ENCODE measurements around the gene RAB4A. TPM values are rescaled to one million over a fixed set of nuclear protein-coding genes. Genes with fewer than 3 reads are reported as not detected.

RAB4A gene
- total and polyA plus RNA-seq, 2 of the 4 experiments (the other 2 are of a cell fraction): 25.6 to 26.2 TPM

- Histone ChIP-seq H2AK5ac (ENCODE audit: low read depth, low read length) (no peak overlapping the region), H3K79me1 (ENCODE audit: low read depth in 1 of 2, low read length in 2 of 2) (no peaks in the 10 kb centered on the region), H3K18ac (ENCODE audit: low read depth, low read length) (no peak overlapping the region), H4K5ac (ENCODE audit: low read depth, low read length) (no peak overlapping the region), H3K14ac (replicated peaks; ENCODE audit: low read depth, low read length) (no peak overlapping the region), H4K8ac (ENCODE audit: low read depth in 2 of 2, low read length in 2 of 2) (no peak overlapping the region), H3K9me1 (ENCODE audit: insufficient read depth, low read length) (no peaks in the 10 kb centered on the region), H3K9ac (ENCODE audit: low read depth, low read length) (no peak overlapping the region), H3K36me3 (ENCODE audit: control insufficient read depth, insufficient read depth, low read length) (no peaks in the 10 kb centered on the region), H4K91ac (ENCODE audit: insufficient read depth, low read depth, low read length) (no peak overlapping the region), H2BK15ac (ENCODE audit: low read depth, low read length) (no peak overlapping the region), H4K20me1 (ENCODE audit: insufficient read depth, low read length) (no peaks in the 10 kb centered on the region), H3K56ac (ENCODE audit: extremely low read depth, insufficient read depth, low read length) (no peak overlapping the region), H2BK20ac (ENCODE audit: low read depth, low read length) (no peak overlapping the region), H2AFZ (replicated peaks; ENCODE audit: low read length, poor library complexity) (no peak overlapping the region), H3K9me3 (ENCODE audit: control insufficient read depth, insufficient read depth, low read length) (no peaks in the 10 kb centered on the region), H3K27me3 (ENCODE audit: control insufficient read depth, insufficient read depth, low read length) (peaks cover 35% of the 10 kb centered on the region), H2BK5ac (ENCODE audit: low read depth, low read length, poor library complexity, severe bottlenecking) (no peak overlapping the region), H2BK120ac (ENCODE audit: low read depth, low read length) (no peak overlapping the region), H3K4me1 (ENCODE audit: control insufficient read depth, insufficient read depth, low read length) (peaks cover 3% of the 10 kb centered on the region; the same call in 1 of the 2 replicates), H3K23ac (ENCODE audit: low read depth, low read length) (no peak overlapping the region), H3K4me2 (ENCODE audit: low read depth, low read length) (no peak overlapping the region), H2AK9ac (replicated peaks; ENCODE audit: low read depth, low read length, poor library complexity) (no peak overlapping the region), H3K27ac (ENCODE audit: insufficient read depth, low read length) (no peak overlapping the region), H3K4me3 (ENCODE audit: insufficient read depth, low read depth, low read length) (no peak overlapping the region), H3K4ac (ENCODE audit: low read depth, low read length) (no peak overlapping the region)
- TF ChIP-seq CTCF (conservative IDR thresholded peaks at IDR 0.05; ENCODE audit: low read depth, low read length): no peak
- TF ChIP-seq MXI1 (IDR thresholded peaks at IDR 0.05; ENCODE audit: borderline replicate concordance, low read depth, low read length): no peak
- TF ChIP-seq NFE2L2 (IDR thresholded peaks at IDR 0.05; ENCODE audit: low read depth, low read length): no peak
- TF ChIP-seq MAZ (IDR thresholded peaks at IDR 0.05; ENCODE audit: borderline replicate concordance, low read depth, low read length): no peak
- no peak for TF ChIP-seq USF2 (IDR thresholded peaks at IDR 0.05; ENCODE audit: low read depth, low read length)
- no peak for TF ChIP-seq RAD21 (IDR thresholded peaks at IDR 0.05; ENCODE audit: low read length)
- no peak for TF ChIP-seq CEBPB (IDR thresholded peaks at IDR 0.05; ENCODE audit: low read depth, low read length)
- no peak for TF ChIP-seq POLR2A (IDR thresholded peaks at IDR 0.05; ENCODE audit: low read depth, low read length)
- no peak for TF ChIP-seq MAFK (IDR thresholded peaks at IDR 0.05; ENCODE audit: low read depth, low read length)
- no peak for TF ChIP-seq SMC3 (IDR thresholded peaks at IDR 0.05; ENCODE audit: low read depth, low read length)
- no peak for TF ChIP-seq ELK1 (IDR thresholded peaks at IDR 0.05; ENCODE audit: borderline replicate concordance, low read depth, low read length)
- no peak for TF ChIP-seq FOS (IDR thresholded peaks at IDR 0.05; ENCODE audit: low read depth, low read length)
- TF ChIP-seq RFX5 (IDR thresholded peaks at IDR 0.05; ENCODE audit: low read depth, low read length): no peak
- TF ChIP-seq CHD1 (IDR thresholded peaks at IDR 0.05; ENCODE audit: low read depth, low read length): no peak
- no peak for TF ChIP-seq RCOR1 (IDR thresholded peaks at IDR 0.05; ENCODE audit: insufficient replicate concordance, low read length)
- intact Hi-C loops (cut with micrococcal nuclease): no loop called here
- 100% methylated on average over 2 of the region's 9 CpGs; no CpG with 5 or more reads in 1 of the 2 experiments for WGBS, 2 experiments (ENCODE audit: extremely low coverage in 2 of 2, insufficient read length in 1 of 2)
- no peak for ATAC-seq (ENCODE audit: low read depth)
- dilution Hi-C loops (cut with HindIII; ENCODE audit: low sequenced_read_pairs, unreplicated experiment): no loop called here
- in situ Hi-C loops (cut with MboI; ENCODE audit: low sequenced_read_pairs): loop anchor here (10.0 kb wide), 1 partner anchor 496 kb away; the partner anchor contains the start of gene RHOU
- CTCF ChIA-PET: interaction anchor here (0.5 to 1.5 kb wide), 3 partner anchors 45 to 567 kb away, joined by 3 to 5 read pairs (median 3); no protein-coding TSS in a partner anchor
- POLR2A ChIA-PET (ENCODE audit: unreplicated experiment): no interaction called here
- no TSS peak for BruUV-seq (replicated peaks)
- no peak for DNase-seq
Observed at GRCh38 chr1:229230893-229231753, 39.8 kb upstream of the RAB4A start.

All from IMR-90 (cell line).